ENCODE measurements around the gene TIMP2.

DNA sequence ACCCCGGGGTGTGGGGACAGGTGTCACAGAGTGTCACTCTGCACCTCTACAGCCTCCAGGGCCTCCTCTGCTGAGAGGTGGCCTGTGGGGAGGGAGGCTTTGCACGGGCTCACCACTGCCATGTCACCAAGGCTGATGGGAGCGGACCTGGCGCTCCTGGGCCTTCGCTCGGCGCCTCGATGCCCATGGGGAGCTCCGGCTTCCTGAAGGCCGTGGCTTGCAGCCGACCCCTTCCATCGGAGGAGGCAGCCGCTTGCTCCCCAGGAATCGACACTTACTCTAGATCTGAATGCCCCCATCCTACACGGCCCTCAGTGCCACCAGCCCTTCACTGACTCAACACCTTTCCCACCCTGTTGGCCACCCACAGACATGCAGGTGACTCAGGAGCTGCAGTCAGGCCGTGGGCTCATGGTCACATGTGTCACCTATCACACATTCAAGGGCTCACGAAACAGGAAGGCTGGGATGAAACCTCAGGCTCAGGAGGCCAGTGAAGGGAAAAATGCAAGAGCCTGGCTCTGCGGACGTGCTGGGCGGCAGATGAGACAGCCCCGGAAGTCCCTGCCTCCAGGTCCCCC is 42.7 kb upstream of the TIMP2 start:
- TF ChIP-seq, protein P1, sequence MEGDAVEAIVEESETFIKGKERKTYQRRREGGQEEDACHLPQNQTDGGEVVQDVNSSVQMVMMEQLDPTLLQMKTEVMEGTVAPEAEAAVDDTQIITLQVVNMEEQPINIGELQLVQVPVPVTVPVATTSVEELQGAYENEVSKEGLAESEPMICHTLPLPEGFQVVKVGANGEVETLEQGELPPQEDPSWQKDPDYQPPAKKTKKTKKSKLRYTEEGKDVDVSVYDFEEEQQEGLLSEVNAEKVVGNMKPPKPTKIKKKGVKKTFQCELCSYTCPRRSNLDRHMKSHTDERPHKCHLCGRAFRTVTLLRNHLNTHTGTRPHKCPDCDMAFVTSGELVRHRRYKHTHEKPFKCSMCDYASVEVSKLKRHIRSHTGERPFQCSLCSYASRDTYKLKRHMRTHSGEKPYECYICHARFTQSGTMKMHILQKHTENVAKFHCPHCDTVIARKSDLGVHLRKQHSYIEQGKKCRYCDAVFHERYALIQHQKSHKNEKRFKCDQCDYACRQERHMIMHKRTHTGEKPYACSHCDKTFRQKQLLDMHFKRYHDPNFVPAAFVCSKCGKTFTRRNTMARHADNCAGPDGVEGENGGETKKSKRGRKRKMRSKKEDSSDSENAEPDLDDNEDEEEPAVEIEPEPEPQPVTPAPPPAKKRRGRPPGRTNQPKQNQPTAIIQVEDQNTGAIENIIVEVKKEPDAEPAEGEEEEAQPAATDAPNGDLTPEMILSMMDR (IDR thresholded peaks at IDR 0.05) = no peak
- TF ChIP-seq POLR2AphosphoS5 (IDR thresholded peaks at IDR 0.05) = no peak

Data from gastroesophageal sphincter (tissue), 3 donors.